VCaP (cell line): Measurements from ENCODE around the gene CLSTN2.

Experiments
- H3K27ac ChIP-seq: fragments of 450-650 bp; 2 replicates; pipeline ENCODE4 v1.5.1; 2017
- TF ChIP-seq, protein P1 (sequence below): fragments of 450-650 bp; conservative IDR thresholded peaks from 2 replicates; pipeline ENCODE4 v1.5.1; 2017; ENCODE audit warnings: mild to moderate bottlenecking, moderate library complexity

Gene CLSTN2

DNA sequence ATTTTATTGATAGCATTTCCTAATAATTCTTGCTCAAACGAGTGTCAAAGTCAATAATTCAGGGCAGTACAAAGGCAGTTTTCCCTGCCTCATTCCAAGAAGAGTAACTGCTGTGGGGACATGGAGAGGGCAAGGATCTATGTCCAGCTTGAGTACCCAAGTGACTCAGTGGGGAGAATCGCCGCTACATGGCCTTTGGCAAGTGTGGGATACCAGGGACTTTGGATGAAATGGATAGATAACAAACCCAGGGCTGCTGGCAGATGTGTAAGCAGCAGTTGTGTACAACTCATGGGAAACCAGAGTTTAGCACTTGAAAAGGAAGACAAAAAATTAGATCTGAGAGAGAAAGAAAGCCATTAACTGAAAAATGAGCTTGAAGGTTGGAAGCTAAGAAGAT, 620.7 kb downstream of the CLSTN2 start:
- TF ChIP-seq, protein P1, sequence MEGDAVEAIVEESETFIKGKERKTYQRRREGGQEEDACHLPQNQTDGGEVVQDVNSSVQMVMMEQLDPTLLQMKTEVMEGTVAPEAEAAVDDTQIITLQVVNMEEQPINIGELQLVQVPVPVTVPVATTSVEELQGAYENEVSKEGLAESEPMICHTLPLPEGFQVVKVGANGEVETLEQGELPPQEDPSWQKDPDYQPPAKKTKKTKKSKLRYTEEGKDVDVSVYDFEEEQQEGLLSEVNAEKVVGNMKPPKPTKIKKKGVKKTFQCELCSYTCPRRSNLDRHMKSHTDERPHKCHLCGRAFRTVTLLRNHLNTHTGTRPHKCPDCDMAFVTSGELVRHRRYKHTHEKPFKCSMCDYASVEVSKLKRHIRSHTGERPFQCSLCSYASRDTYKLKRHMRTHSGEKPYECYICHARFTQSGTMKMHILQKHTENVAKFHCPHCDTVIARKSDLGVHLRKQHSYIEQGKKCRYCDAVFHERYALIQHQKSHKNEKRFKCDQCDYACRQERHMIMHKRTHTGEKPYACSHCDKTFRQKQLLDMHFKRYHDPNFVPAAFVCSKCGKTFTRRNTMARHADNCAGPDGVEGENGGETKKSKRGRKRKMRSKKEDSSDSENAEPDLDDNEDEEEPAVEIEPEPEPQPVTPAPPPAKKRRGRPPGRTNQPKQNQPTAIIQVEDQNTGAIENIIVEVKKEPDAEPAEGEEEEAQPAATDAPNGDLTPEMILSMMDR, result no peak
- H3K27ac ChIP-seq, result no peak overlapping the region

DNA sequence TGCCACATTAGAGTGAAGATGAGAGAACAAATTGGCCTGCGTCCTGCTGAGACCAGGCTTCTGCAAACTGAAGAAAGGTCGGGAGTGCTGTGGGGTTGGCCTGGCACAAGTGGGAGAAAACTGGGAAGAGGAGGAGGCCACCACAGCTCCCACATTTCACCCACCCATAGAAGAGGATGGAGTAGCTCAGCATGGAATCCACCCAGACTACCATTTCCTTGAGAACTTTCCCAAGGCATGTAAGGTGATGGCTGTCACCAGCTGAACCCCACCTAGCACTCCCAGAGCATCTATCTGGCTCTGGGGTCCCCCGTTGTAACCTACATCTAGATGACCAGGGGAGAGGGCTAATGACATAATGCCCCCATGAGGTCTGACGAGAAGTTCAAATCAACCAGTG, 622.5 kb downstream of the CLSTN2 start:
- TF ChIP-seq, protein P1, result no peak
- H3K27ac ChIP-seq, result no peak overlapping the region

DNA sequence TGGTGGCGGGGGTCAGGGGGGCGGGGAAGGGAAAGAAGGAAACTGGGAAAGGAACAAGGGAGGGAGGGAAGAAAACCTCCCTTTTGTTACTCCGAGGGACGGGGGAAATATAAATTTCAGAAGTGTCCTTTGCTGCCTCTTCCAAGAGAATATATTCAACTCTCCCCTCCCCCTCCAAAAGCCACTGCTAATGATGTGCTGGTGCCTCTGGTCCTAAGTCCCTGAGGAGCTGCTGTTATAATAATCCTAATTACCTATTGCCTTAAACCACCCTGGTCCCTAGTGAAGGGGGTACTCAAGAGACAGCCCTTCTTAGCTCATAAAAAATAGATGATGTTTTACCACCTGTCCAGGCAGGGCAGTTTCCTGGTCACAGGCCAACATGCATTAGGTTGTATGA, 624.6 kb downstream of the CLSTN2 start:
- TF ChIP-seq, protein P1, result no peak
- no peak overlapping the region for H3K27ac ChIP-seq

DNA sequence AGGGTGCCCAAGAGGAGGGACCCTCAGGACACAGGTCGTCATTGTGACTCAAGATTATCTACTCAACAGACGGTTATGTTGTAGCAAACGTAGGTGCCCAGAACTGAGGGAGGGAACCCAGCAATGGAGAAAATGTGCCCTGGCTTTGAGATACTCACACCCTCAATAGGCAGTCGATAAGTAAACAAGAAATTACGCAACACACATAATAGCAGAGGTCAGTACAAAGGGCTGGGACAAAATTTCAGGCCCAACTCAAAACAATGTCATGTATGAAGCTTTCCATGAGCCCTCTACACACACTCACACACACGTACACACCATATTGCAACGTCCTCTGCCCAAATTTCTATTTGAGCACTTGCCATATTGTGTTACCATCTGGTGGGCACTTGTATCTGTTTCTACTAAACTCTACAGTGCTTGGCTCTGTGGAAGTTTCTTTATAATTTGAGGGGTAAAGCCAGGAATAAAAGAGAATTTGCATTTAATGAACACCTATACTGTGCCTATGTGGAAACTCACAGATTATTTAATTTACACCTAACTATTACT, 628.3 kb downstream of the CLSTN2 start:
- no peak overlapping the region for H3K27ac ChIP-seq
- TF ChIP-seq, protein P1, result no peak

DNA sequence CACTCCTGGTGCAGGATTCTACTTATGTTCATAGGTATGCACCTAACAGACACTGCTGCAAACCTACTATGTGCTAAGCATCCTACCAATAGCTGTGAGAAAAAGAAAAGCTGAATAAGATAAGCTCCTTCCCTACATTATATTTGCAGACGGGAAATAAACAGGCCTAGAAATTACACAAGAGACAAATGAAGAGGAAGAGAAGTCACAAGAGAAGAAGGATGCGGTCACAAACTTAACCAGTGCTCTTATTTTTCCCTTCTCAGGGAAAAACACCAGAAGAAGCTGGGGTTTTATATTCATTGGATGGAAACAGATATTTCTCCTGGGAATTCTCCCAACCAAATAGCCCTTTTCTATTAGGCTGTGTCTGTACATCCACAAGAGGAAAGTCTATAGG, 633.1 kb downstream of the CLSTN2 start:
- no peak overlapping the region for H3K27ac ChIP-seq
- TF ChIP-seq, protein P1, result no peak

DNA sequence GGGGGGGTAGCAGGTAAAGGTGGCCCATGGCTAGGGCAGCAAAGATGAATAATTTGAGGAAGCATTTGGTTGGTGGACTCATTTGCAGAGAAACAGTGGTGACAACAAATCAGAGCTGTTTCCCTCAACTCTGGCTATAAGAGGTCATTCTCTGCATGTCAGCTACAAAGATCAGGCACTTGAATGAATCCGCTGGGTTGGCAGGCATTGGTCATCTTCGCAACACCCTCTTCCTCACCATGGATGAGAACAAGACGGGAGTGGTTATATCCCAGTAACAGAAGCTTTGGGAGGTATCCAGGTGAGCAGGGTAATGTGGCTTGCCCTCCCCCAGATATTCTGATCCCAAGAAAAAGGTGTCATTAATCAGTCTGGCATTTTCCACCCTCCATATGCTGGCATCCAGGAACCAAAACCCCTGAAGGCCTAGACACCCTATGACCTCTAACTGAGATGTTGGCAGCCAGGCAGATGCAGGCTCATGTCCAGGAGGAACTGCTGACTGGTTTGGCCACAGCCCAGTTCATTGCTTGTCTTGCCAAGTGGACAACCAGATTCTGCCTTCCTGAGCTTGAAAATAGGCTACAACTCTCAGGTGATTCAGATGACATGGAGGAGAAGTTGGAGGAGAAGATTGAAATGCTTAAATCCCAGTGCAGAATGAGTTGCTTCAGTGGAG, 634.0 kb downstream of the CLSTN2 start:
- TF ChIP-seq, protein P1, result no peak
- peak overlapping the region; percentile 36; the same call in 1 of the 2 replicates for H3K27ac ChIP-seq

DNA sequence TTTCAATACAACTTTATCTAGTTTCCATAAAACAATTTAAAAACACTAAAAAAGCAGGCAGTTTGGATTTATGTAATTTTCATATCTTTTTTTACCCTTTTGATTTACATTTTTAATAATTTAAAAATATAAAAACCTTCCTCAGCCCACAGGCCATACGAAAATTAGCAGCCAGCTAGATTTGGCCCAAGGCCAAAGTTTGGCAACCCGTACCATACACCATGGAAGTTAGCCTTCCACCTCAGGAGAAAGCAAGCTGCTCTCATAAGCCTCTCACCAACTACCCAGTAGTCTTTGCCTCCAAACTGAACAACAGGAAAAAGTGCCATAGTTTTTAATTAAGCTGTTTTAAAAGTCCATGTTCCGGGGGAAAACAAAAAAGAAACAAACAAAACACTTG, 635.6 kb downstream of the CLSTN2 start:
- TF ChIP-seq, protein P1, result no peak
- H3K27ac ChIP-seq, result no peak overlapping the region
